ENCODE data around the gene SCGB1C2.
"Not testable (repeated sequence)": the region's sequence is repeated elsewhere in the genome, so short reads cannot be mapped to it uniquely, and the experiment has no call there.

SCGB1C2 gene

DNA sequence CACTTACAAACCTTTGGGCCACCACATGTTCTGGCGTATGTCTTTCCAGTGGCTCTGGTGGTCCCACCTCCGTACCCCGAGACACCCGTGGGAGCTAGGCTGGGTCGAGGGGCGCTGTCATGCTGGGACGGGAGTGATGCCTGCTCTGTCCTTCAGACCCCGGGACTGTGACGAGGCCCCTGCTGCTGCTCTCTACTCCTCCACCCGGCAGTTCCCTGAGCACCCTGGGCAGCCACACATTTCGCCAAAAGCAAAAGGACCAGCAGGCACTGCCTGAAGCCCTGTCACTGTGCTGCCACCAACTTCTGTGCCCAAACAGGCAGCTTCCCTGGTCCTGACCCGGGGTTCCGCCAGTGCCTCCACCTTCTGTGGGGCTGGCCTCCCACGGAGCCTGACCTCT lies 28.6 kb downstream of the SCGB1C2 start:
- DNase-seq (ENCODE audit: low spot score) (no peak), FAIRE-seq (no peak)

DNA sequence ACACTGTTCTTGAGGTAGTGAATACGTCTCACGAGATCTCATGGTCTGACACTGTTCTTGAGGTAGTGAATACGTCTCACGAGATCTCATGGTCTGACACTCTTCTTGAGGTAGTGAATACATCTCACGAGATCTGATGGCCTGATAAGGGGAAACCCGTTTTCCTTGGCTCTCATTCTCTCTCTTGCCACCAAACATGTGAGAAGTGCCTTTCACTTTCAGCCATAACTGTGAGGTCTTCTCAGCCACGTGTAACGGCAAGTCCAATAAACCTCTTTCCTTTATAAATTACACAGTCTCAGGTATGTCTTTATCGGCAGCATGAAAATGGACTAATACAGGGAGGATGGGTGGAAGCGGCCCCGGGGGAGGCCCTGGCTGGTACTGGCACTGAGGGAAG lies 31.2 kb downstream of the SCGB1C2 start:
- not testable (repeated sequence) for FAIRE-seq; DNase-seq (ENCODE audit: low spot score)

- no peak for DNase-seq (ENCODE audit: low spot score)
- FAIRE-seq, result no peak
Measured at GRCh38 chr17:170130-170670, 32.8 kb downstream of the SCGB1C2 start.

GRCh38 chr17:171871-172270 lies 34.5 kb downstream of the SCGB1C2 start:
- FAIRE-seq (no peak), DNase-seq (ENCODE audit: low spot score) (no peak)

DNA sequence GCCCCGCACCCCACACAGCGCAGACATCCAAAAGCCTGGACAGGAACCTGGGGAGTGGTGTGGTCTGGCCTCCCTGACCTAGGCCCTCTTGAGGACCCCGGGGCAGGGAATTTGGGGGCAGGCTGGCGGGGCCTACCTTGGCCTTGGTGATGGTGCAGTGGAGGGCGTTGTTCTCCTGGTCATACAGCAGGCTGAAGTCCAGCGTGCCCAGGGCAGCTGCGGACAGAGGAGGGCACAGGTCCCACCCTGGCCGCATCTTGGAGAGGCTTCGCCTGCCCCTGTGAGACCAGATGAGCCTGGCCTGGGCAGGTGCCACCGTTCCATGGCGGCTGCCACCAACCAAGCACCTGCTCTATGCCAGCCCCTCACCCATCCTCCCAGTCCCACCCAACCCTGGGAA lies 35.0 kb downstream of the SCGB1C2 start:
- DNase-seq (ENCODE audit: low spot score) (no peak), FAIRE-seq (no peak)

DNA sequence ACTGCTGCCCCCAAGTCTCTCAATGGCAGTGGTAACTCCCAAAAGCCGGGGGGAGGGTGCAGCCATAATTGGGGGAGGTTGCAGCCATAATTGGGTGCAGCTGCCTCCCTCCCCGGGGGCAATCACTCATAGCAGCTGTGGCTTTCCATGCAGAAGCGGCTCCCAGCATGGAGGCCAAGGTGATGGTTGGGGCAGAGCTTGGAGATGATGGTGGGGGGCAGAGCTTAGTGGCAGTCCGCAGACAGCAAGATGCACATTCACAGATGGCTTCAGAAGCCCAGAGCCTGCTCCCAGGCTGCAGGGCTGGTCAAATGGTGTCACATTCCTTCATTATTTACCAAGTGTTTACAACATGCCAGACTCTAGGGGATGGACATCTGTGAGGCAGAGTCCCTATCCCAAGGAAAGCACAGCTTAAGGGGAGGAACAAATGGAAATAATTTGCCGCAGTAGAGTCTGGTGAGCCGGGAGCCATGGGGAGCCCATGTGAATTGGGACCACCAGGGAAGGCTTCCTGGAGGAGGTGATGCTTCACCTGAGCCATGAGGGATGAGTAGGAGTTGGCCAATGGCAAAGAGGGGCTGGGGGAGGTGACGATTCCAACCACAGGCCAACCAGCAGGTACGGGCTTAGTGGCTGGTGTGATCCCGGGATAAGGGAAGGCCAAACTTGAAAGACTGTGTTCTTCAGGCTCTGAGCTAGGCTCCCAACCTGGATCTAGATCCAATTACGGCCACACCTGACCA lies 36.0 kb downstream of the SCGB1C2 start:
- no peak for DNase-seq (ENCODE audit: low spot score)
- FAIRE-seq, result no peak

DNA sequence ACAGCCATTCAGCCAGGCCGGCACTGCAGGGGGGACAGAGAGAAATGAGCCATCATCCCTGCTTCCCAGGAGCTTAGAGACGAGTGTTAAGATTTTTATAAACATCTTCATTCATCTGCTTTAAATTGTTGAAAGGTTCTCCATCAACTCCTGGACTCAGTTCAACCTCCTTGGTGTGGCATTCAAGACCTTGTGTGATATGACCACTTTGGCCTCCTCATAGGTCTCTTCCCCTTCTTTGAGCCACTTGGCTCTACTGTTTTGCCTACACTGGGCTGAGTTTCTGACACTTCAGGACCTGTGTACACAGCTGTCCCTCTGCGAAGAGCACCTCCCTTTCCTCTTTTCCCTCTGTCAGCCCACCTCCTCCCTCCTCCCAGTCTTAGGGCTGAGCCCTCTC lies 39.8 kb downstream of the SCGB1C2 start:
- FAIRE-seq (no peak), DNase-seq (ENCODE audit: low spot score) (no peak)

- no peak for FAIRE-seq
- no peak for DNase-seq (ENCODE audit: low spot score)
Measured at GRCh38 chr17:177762-178161, 40.4 kb downstream of the SCGB1C2 start.

DNA sequence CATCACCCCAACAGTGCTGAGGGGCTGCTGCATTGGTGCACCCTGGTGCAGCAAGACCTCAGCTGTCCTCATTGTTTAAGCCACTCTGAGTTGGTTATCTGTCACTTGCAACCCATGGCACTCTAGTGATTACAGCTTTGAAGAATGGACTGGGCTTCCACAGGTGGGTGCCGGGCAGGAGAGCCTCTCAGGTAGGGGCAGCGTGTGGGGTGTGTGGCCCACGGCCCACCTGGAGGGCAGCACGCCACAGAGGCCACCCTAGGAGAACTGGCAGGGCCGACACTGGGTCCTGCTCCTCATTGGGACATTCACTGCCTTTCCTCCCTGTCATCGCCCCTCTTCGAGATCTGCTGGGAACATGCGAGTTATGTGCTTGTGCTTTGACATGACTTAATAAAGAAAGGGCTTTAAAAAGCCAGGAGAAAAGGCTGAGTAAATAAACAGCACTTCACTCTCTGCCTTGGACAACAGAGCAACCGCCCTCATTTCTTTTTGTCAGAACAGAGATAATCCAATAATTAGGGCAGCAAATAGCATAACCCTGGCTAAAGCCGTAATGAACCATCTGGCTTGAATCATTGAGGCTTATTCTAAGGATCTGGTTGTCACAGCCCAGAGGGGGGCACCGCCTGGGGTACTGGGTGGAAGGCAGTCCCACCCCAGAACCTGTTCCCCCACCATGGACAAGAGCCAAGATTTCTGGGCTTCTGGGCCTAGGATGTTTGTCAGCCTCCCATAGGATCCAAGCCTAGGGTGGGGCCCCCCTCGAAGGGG lies 41.1 kb downstream of the SCGB1C2 start:
- DNase-seq (ENCODE audit: low spot score) (no peak), FAIRE-seq (no peak)

DNA sequence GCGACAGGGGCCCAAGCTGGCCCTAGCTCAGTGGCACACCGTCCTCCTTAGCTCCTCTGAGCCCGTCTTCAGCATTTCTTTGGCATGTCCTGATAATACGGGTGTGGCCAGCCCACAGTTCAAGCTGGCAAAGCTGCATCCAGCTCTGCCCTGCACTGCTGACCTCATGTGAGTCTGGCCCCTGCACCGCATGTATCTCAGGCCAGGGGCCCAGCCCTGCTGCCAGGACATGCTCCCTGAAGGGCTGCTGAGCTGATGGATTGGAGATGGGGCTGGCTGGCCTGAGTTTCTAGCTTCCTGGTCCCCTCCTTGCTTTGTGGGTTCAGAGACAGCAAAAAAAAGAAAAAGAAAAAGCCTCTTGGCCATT lies 41.7 kb downstream of the SCGB1C2 start:
- no peak for FAIRE-seq
- DNase-seq (ENCODE audit: low spot score), result no peak

GRCh38 chr17:179781-180380 lies 42.5 kb downstream of the SCGB1C2 start:
- DNase-seq (ENCODE audit: low spot score), result no peak
- no peak for FAIRE-seq

- DNase-seq (ENCODE audit: low spot score) (no peak), FAIRE-seq (no peak)
Measured at GRCh38 chr17:180381-181244, 43.2 kb downstream of the SCGB1C2 start.

DNA sequence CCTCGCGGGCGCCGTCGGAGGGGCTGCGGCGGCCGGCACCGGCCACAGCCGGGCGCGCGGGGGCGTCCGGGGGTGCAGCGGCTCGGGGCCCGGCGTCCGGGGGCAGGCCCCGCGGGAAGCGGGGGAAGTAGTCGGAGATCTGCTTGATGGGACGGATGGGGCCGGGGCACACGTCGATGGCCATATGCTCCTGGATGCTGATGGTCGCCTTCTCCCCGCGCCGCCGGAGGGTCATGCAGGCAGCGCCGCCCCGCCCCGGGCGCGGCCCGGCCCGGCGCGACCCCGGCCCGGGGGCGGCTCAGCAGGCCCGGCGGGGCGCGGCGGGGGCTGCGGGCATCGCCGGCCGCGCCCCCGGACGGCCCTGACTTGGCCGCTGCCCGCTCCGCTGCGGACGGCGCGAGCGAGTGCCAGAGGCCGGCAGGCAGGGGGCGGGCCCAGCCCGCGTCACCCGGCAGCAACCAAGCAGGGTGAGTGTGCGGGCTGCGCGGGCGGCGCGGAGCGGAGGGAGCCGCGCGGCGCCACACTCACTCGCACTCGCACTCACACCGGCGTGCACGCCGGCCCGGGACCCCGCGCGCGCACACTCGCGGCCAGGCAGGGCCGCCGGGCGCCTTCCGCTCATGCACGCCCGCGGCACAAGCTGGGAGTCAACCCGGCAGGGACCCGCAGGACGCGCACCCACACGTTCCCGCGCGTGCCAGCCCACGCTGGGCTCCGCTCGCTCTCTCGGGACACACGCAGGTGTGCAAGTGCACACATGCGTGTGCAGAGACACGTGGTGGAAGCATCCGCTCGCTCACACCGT lies 44.1 kb downstream of the SCGB1C2 start, which contains the start of gene DOC2B:
Gene DOC2B, minus strand, starts transcription at position 406 of the 805 bp plus-strand sequence. Its CDS starts 171 bp downstream, at position 235.
- no peak for FAIRE-seq

GRCh38 chr17:182050-182751 lies 44.8 kb downstream of the SCGB1C2 start:
- FAIRE-seq (no peak), DNase-seq (ENCODE audit: low spot score) (no peak)

More for the DNA sequence above, 44.1 kb downstream of the SCGB1C2 start, which contains the start of gene DOC2B:
- no peak for DNase-seq (ENCODE audit: low spot score)

- FAIRE-seq (no peak), DNase-seq (ENCODE audit: low spot score) (no peak)
Measured at GRCh38 chr17:183021-183420, 45.7 kb downstream of the SCGB1C2 start.

- FAIRE-seq, result no peak
- no peak for DNase-seq (ENCODE audit: low spot score)
Measured at GRCh38 chr17:185445-186138, 48.2 kb downstream of the SCGB1C2 start.

GRCh38 chr17:187130-187529 lies 49.8 kb downstream of the SCGB1C2 start:
- FAIRE-seq (no peak), DNase-seq (ENCODE audit: low spot score) (no peak)

Measured in RCC 7860 (cell line).